HG03565 (cell line): ENCODE results near the gene NDUFS4.
A peak's percentile ranks its signal among the peaks of the same experiment; 100 is the strongest.
"Not testable (repeated sequence)": the region's sequence is repeated elsewhere in the genome, so short reads cannot be mapped to it uniquely, and the experiment has no call there.

ENCODE experiments used
- ATAC-seq: cut with Tn5 transposase; IDR thresholded peaks from one replicate; pipeline ENCODE4 v1.9.1; 2021; ENCODE audit warnings: mild to moderate bottlenecking, moderate library complexity; ENCODE audit not compliant: unreplicated experiment

NDUFS4 gene

DNA sequence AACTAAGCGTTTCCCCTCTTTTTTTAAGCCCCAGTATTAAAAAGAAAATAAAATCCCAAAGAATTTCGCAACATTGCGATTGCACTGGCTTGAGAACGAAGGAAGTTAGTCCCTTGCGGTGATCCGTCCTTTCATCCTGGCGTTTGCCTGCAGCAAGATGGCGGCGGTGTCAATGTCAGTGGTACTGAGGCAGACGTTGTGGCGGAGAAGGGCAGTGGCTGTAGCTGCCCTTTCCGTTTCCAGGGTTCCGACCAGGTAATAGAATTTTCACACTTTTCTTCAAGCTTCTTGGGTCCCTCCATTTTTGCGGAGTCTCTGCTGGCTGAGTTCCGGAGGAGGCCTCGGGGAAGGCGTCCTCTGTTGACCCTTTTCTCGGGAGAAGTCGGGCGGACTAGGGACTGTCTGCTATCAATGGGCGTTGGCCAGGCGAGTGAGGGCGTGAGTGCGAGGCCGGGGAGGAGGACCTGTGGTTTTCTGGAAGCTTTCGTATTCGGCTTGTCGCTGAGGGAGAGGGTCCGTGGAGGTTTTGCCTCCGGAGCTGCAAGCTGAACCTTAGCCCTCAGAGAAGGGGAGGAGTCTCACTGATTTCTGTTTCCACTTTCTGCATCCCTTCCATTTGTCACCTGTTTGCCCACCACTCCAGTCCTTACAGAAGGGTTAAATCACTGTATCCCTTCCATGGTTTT lies at the start of gene NDUFS4:
NDUFS4 (plus strand) TSS at position 134 of the 686 bp plus-strand sequence; CDS start at position 158, 24 bp downstream.
- peak; percentile 81 for ATAC-seq

DNA sequence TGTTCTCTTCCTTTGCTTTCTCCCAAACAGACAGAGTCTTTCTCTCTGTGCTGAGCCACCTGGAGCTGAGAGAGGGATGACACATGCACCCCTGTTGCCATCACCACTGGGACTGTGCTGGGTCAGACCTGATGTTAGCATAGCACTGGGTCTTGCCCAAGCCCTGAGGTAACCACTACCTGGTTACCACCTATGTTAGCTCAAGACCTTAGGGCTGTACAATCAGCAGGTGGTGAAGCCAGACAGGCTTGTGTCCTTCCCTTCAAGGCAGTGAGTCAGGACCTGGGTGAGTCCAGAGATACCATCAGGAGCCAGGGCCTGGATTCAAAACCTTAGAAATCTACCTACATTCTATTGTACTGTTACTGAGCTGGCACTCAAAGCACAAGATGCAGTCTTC lies 47.9 kb upstream of the NDUFS4 start:
- no peak for ATAC-seq

DNA sequence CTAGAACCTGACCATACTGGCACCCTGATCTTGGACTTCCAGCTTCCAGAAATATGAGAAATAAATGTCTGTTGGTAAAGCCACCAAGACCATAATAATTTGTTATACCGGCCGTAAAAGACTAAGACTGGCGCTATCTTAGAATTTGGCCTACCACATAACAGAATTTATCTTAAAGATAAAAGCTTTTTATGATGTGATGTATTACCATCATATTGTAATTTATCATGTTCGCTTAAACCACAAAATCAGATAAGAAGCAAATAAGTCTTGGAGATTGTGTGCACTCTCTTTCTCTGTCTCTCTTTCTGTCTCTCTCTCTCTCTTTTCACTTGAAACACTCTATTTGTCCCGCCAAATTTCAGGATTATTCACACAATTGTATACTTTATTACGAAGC lies 44.5 kb upstream of the NDUFS4 start:
- no peak for ATAC-seq

DNA sequence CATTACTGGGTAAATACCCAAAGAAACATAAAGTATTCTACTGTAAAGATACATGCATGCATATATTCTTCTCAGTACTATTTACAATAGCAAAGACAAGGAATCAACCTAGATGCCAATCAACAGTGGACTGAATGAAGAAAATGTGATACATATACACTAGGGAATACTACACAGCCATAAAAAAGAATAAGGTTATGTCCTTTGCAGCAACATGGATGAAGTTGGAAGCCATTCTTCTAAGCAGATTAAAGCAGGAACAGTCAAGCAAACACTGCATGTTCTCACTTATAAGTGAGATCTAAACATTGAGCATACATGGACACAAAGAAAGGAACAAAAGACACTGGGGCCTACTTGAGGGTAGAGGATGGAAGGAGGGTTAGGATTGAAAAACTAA lies 39.6 kb upstream of the NDUFS4 start:
- ATAC-seq, result no peak

DNA sequence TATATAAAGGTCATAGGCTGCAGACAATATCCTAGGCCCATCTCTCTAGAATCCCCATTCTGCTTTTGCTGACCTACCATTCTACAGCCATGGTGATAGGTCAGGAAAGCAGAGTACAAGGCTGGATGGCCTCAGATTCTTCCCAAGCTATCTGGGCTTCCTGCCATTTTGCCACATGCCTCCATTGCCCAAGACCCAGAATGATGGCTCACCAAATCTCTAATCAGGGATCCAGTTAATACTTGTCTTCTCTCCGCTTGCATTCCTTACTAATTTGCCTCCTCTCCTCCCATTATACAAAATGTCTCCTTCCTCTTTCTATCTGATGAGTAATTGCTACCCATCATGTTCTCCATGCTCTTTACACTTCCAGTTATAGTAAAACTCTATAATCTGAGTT lies 22.7 kb upstream of the NDUFS4 start:
- ATAC-seq, result no peak

DNA sequence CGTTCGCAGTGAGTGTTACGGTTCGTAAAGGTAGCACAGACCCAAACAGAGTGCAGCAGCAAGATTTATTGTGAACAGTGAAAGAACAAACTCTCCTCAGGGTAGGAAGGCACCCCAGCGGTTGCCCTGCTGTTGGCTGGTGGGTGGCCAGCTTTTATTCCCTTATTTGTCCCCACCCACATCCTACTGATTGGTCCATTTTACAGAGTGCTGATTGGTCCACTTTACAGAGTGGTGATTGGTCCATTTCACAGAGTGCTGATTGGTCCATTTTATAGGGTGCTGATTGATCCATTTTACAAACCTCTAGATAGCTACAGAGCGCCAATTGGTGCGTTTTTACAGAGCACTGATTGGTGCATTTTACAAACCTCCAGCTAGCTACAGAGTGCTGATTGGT lies 19.7 kb upstream of the NDUFS4 start:
- ATAC-seq, result not testable (repeated sequence)

DNA sequence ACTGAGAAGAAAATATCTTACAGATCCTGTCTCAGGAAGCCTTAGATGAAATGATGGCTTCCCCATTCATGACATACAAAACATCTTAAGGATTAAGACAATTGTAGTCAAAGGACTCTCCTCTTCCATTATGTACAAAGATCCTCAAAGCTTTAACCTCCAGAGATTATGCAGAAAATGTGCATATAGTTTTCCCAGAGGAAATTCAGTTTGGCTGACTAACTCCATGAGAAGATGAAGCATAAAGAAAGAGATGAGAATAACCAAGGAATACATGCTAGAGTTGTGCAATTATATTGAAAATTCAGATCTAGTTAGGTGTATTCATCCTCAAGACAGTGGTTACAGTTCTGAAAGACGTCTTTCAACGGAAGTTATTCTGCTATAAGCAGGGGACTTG lies 18.6 kb upstream of the NDUFS4 start:
- ATAC-seq, result no peak

DNA sequence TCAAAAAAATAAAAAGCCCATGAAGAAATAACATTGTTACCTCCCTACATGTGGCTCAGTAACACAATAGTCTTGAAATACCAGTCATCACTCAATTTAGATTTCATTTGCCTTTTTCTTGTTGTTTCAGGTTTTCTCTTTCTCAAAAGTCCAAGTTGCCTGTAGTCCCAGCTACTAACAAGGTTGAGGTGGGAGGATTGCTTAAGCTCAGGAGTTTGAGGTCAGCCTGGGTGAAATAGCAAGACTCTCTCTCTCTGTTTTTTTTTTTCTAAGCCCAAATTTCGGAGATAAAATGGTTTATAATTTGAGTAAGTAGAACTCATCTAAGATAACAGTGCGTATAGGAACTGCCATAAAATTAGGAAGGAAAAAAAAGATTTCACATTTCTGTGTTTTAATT lies 17.5 kb upstream of the NDUFS4 start:
- ATAC-seq, result no peak

DNA sequence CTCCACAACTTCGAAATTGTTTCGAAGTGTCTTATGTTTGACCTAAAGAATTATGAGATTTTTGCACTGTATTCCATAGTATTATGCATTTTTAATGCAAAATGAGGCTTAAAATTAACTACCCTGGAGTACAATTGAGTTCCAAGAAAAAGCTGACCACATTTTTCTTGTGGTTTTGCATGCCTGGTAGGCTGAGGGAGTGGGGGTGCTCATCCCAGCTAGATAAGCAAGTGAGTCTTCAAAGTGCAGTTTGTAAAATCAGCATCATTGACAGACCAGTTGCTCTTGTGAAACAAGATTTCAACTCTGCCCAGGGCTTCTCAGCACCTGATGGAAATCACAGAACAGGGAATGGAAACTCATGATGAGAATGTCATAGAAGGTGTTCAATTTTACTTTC lies 17.0 kb upstream of the NDUFS4 start:
- ATAC-seq, result no peak

DNA sequence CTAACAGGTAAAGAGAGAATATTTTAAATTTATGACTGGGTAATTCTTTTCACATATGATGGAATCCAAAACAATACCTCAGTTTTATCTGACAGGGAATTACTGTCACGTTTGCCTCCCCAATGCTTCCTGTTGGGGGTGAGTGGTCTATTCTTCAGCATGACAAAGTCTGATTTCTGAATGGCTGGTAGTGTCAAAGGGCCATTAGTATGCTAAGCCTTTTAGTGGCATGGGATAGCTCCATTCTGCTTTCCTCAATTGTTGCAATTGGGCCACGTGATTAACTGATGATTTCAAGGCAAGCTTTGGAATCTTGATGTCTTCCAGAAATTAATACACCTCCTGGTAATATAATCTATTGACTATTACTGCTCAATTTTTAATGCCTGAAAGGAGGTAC lies 14.7 kb upstream of the NDUFS4 start:
- no peak for ATAC-seq

DNA sequence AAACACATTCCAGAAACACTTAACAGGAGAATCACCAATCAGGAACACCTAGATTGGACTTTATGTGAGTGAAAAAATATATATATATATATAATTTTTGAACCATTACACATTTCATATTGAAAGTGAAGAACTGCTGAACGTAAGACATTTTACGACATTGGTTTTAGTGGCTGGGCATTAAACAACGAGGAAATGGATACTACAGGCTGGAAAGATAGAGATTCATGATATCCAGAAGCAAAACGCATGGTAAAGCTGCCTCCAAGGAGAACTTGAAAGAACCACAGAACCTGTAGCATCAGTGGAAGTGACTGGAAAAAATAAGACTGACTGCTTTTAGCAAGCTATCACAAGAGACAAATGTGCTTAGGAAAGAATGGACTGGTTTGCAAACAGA lies 13.2 kb upstream of the NDUFS4 start:
- no peak for ATAC-seq

DNA sequence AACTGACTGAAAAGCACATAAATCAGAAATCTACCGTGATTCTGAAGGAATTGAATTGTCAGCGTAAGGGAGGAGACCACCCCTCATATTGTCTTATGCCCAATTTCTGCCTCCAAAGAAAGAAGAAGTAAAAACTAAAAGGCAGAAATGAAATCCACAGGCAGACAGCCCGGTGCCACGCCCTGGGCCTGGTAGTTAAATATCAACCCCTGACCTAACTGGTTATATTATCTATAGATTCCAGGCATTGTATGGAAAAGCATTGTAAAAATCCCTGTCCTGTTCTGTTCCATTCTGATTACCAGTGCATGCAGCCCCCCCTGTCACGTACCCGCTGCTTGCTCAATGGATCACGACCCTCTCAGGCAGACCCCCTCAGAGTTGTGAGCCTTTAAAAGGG lies 11.9 kb upstream of the NDUFS4 start:
- ATAC-seq, result not testable (repeated sequence)

DNA sequence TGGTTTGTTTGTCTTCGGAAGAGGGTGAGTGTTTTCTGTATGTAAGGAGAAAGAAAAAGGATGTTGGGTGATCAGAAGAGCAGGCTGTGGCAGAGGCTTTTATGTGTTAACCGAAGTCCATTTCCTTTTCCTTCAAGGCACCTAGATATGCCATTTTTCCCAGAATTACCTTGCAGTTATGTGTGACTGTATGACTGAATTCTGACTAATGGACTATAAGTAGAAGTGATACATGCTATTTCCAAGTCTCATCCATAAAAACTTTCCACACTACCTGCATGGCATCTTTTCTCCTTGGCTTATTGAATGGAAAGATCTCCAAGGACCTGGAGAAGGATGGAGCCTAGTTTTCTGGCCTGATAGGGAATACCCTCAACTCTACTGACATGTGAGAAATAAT lies 10.6 kb upstream of the NDUFS4 start:
- no peak for ATAC-seq

DNA sequence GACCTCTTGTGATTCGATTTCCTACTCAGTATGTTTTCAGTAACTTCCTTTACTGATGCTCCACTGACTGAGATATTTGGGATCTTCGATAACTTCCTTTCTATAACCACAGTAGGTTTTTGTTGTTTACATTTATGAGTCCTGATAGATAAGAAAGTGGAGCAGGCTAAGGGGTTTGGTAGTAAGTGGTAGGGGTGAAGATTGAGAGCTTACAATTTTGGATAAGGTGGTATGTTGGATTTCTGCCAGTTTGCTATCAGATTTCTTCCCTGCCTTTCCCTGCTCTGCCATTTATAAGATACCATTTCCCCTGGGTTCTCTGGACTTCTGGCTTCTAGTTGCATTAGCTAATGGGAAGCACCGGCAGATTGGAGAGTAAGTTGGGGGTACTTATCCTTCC lies 7.9 kb upstream of the NDUFS4 start:
- ATAC-seq, result no peak

DNA sequence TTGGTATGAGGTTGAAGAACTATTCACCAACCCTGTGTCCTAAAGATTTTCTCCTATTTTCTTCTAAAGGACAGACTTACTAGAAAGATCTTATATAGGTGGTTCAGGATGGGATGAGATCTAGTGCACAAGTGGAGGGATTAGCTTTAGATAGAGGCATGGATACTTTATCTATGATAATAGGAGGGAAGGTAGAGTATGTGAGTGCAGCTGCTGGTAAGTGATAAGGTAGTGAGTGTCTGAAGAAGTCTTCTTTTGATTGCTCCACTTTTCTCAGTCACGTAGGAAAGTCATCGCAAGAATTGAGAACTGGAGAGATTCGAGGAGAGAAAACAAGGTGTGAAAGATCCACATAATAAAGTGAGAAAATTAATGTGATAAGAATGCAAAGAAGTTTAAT lies 6.0 kb upstream of the NDUFS4 start:
- ATAC-seq, result no peak

DNA sequence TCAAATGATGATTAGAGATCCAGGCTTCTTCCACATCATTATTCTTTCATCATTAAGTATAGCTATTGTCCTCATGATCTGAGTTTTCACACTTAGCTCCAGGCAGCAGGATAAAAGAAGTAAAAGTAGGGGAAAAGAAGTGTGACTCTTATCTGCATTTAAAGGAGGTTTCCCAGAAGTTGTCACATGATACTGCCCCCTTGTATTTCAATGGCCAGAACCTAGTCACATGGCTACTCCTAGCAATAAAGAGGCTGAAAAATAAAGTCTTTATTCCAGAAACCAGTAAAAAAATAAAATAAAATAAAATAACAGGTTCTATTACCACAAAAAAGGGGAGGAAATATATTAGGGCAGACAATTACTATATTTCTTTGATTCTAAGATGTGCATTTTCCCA lies 5.3 kb upstream of the NDUFS4 start:
- ATAC-seq, result no peak

DNA sequence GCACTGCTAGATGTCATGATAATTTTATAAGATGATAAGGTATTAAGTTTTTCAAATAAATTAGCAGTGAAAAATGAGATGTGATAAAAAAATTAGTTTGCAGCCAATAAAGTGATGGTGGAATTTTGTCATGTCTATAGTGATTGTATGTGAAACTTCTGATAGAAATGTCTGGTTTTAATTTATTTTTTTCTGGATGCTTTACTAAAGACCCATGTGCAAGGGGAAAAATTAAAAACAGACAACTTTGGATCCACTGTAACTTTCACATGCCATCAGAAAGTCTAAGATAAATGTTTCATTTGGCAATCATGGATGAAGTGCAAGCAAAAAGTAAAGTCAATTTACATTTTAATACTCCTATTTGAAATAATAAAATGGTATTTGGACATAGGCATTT lies 4.4 kb upstream of the NDUFS4 start:
- no peak for ATAC-seq

DNA sequence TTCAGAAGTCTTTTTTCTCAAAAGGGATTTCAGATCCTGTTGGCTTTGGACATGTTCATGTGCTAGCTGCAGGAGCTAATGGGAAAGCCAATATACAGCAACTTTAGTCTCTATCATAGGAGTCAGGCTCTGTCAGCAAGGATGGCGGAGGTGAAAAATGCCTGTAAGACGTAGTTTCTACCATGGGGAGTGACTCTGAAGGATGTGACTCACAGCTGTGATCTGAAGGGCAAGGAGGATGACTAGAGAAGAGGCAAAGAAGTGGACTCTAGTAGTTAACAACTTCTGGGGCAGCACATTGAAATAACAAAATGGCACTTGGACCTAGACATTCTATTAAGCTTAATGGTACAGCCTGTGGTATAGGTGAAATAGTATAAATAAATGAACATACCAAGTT lies 3.1 kb upstream of the NDUFS4 start:
- no peak for ATAC-seq

DNA sequence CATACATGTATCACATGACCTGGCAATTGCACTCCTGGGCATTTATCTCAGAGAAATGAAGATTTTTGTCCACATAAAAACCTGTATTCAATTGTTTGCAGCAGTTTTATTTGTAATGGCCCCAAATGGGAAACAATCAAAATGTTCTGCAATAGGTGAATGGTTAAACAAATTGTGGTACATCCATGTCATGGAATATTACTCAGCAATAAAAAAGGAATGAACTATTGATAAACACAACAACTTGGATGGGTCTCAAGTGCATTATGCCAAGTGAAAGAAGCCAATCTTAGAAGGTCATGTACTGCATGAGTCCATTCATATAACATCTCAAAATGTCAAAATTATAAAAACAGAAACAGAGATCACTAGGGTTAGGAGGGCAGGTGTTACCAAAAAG lies 1.5 kb upstream of the NDUFS4 start:
- no peak for ATAC-seq

DNA sequence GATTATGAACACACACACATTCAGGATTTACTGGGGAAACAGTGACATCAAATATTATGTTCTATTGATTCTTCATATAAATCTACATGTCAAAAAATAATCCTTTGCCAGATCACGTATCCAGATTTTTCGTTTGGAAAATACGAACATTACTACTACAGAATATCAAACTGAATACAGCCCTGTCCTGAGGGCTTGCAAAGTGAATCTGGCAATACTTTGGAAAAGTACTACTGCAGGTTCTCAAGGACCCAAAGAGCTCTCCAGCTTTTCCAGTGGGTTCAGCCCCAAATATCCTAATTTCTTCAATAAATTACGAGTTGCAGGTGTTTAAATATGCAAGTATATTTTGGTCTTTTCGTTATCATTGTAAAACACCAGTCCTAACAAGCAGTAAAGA lies 411 bp upstream of the NDUFS4 start:
- ATAC-seq, result peak; percentile 7

DNA sequence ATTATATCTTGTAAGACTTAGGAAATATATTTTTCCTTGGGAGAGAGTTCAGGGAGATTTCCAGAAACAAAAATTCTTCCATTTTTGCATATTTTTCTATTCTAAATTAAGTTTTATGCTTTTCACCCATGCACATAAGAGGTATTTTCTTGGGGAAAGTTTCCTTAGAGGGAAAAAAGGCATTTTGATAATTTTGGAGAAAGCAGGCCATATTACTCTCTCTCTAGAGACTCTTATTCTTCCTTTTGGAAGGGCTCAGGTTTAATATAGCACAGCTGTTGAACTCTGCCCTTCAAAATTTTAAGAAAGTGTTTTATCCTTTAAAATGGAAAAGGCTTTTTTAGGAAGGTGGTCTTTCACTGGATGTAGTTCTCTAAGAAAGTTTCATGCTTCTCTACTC lies 8.0 kb downstream of the NDUFS4 start:
- ATAC-seq, result no peak

DNA sequence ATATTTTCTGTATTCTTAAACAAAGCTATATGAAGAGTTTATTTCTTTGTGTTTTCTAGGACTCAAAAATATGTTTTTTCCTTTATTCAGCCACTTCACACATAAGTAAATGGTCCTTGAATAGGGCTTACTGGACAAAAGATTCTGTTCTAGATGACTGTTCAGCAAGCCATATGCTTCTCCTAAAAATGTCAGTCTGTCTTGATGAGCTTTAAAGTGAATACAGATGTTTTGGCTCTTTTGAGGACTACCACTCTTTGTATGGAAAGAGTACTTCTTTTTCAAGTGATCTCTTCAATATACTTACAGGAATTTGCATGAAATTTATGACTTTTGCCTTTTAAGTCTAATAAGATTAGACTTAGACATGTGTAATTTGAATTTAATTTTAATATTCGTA lies 8.4 kb downstream of the NDUFS4 start:
- no peak for ATAC-seq

DNA sequence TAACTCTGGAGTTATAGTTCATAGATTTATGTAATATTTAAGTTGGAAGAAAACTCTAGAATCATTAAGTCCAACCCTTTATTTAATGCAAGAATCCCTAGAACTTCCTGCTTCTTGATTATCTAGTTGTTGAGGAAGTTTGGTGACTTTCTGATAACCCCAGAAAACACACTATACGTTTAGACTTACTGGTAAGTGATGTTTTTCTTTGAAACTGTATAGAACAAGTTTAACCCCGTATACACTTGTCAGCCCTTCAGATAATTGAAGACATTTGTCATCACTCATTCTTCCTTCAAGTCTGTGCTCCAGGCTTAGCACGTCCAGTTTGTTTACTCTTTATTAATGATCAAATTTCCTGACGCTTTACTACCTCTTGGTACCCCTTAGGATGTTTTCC lies 9.0 kb downstream of the NDUFS4 start:
- ATAC-seq, result no peak
